ENCODE results near the gene EPHB1.

EPHB1 gene

GRCh38 chr3:134810052-134810435 is 15.0 kb downstream of the EPHB1 start:
- DNase-seq = no peak

GRCh38 chr3:134810850-134811249 is 15.8 kb downstream of the EPHB1 start:
- DNase-seq = no peak

GRCh38 chr3:134813618-134814017 is 18.6 kb downstream of the EPHB1 start:
- no peak for DNase-seq

GRCh38 chr3:134815519-134815918 is 20.5 kb downstream of the EPHB1 start:
- DNase-seq = no peak

- no peak for DNase-seq
These were observed 21.6 kb downstream of the EPHB1 start for GRCh38 chr3:134816623-134817022.

GRCh38 chr3:134817297-134817696 is 22.2 kb downstream of the EPHB1 start:
- DNase-seq = no peak

GRCh38 chr3:134820994-134821393 is 25.9 kb downstream of the EPHB1 start:
- no peak for DNase-seq

- no peak for DNase-seq
These were observed 27.0 kb downstream of the EPHB1 start for GRCh38 chr3:134822090-134822489.

GRCh38 chr3:134823679-134824078 is 28.6 kb downstream of the EPHB1 start:
- DNase-seq = no peak

- no peak for DNase-seq
These were observed 29.7 kb downstream of the EPHB1 start for GRCh38 chr3:134824791-134825190.

GRCh38 chr3:134827213-134827612 is 32.2 kb downstream of the EPHB1 start:
- DNase-seq = no peak

- DNase-seq = no peak
These were observed 34.7 kb downstream of the EPHB1 start for GRCh38 chr3:134829721-134830120.

GRCh38 chr3:134832585-134832984 is 37.5 kb downstream of the EPHB1 start:
- DNase-seq = no peak

GRCh38 chr3:134833453-134834163 is 38.5 kb downstream of the EPHB1 start:
- DNase-seq = no peak

- DNase-seq = no peak
These were observed 41.9 kb downstream of the EPHB1 start for GRCh38 chr3:134836921-134837320.

- no peak for DNase-seq
These were observed 43.5 kb downstream of the EPHB1 start for GRCh38 chr3:134838599-134838998.

GRCh38 chr3:134839422-134839821 is 44.4 kb downstream of the EPHB1 start:
- no peak for DNase-seq

GRCh38 chr3:134839990-134840389 is 44.9 kb downstream of the EPHB1 start:
- DNase-seq = no peak

GRCh38 chr3:134840459-134840858 is 45.4 kb downstream of the EPHB1 start:
- no peak for DNase-seq

GRCh38 chr3:134846084-134846483 is 51.0 kb downstream of the EPHB1 start:
- no peak for DNase-seq

GRCh38 chr3:134846911-134847317 is 51.9 kb downstream of the EPHB1 start:
- no peak for DNase-seq

- no peak for DNase-seq
These were observed 52.3 kb downstream of the EPHB1 start for GRCh38 chr3:134847349-134847748.

- no peak for DNase-seq
These were observed 54.5 kb downstream of the EPHB1 start for GRCh38 chr3:134849561-134849960.

- DNase-seq = no peak
These were observed 55.7 kb downstream of the EPHB1 start for GRCh38 chr3:134850761-134851160.

- DNase-seq = no peak
These were observed 57.1 kb downstream of the EPHB1 start for GRCh38 chr3:134852132-134852531.

All from activated effector memory CD4-positive, alpha-beta T cell treated with Interleukin-2 at 50 U/mL for 16 hours (primary cell).